Right cardiac atrium (tissue), 5 donors: ENCODE data around the gene CLCA1. TPM values are rescaled to one million over a fixed set of nuclear protein-coding genes. Genes with fewer than 3 reads are reported as not detected.

ENCODE experiments used
- polyA plus RNA-seq: library from polyadenylated mRNA; stranded (reverse); fragments of 200-250 nt; gene quantifications from one replicate; pipeline ENCODE4 v1.2.3, GENCODE V29; 2013
- total RNA-seq, 4 donors: library from RNA; stranded (reverse); fragmentation: NEBNext Ultra II Directional; extraction: Animal tissue kit (Norgen Biotek cat#: 25700); gene quantifications; one replicate each; pipeline ENCODE4 v1.2.1, GENCODE V29; 2021
- donor health status: healthy with polysubstance abuse.
- donor health status: DM: no; HTN: yes; CAD: no.
- donor health status: DM: no; HTN: no; CAD: no.
- donor health status: DM: no; HTN: yes; CAD: no; lungs with severe emphysema.
- donor health status: DM: yes; HTN: yes; CAD: no.

Gene CLCA1
- total and polyA plus RNA-seq, 5 donors, result not detected

Other genes with a start within 250 kb of the CLCA1 start
- 10 to 100 TPM in 3 of 4 donors, 1 to 10 TPM in 1; 9.9 to 17.1 (median 12.4) TPM for gene ODF2L, start 72.6 kb upstream of the CLCA1 start, total RNA-seq
- 12.8 TPM for gene ODF2L, start 72.6 kb upstream of the CLCA1 start, polyA plus RNA-seq
- not detected for gene CLCA2, start 44.8 kb upstream of the CLCA1 start, total RNA-seq
- not detected for gene CLCA2, start 44.8 kb upstream of the CLCA1 start, polyA plus RNA-seq
- under 1 TPM in 1 of 4 donors, not detected in 3; 0.11 TPM for gene CLCA4, start 78.2 kb downstream of the CLCA1 start, total RNA-seq
- 0.07 TPM for gene CLCA4, start 78.2 kb downstream of the CLCA1 start, polyA plus RNA-seq
- 100 to 1,000 TPM in 3 of 4 donors, 10 to 100 TPM in 1; 99.2 to 103 (median 102) TPM for gene SH3GLB1, start 235.6 kb downstream of the CLCA1 start, total RNA-seq
- gene SH3GLB1, start 235.6 kb downstream of the CLCA1 start, polyA plus RNA-seq, result 38.8 TPM